Measurements from ENCODE around the gene NFIA.

GRCh38 chr1:61215119-61215518 lies 132.8 kb downstream of the NFIA start:
- TF ChIP-seq CTCF (IDR thresholded peaks at IDR 0.05) (no peak), POLR2A (IDR thresholded peaks at IDR 0.05) (no peak)
